Measurements from ENCODE around the gene OR10A3.
"Not testable (repeated sequence)": the region's sequence is repeated elsewhere in the genome, so short reads cannot be mapped to it uniquely, and the experiment has no call there.

OR10A3 gene

DNA sequence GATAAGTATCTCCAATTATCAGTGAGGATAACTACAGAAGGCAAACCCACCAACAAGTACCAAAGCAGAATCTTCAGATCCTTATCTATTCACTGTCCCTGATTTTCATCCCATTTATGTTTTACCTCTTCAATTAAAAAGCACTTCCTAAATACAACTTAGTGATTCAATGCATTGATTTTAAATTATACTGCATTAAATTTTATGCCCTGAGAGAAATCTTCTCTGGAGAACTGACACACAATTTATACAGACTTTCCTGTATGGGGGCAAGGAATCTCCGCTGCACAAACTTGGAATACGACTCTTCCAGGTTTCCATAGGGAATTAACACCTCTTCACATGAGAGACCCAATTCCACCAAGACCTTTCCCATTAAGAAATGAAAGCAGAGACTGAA lies at the start of gene OR10A3:
OR10A3 (minus strand) TSS at position 101 of the 400 bp plus-strand sequence. CDS start 2,188 bp downstream, outside the sequence.
- no peak for DNase-seq (ENCODE audit: low spot score in 2 of 2)
- in situ Hi-C loops (cut with MboI; ENCODE audit: low sequenced_read_pairs) = no loop called here
- Histone ChIP-seq H3K4me1 (no peaks in the 10 kb centered on the region), H3K4me3 (no peak within 1 kb of the TSS), H3K9me3 (no peaks in the 10 kb centered on the region), H3K27me3 (ENCODE audit: low read depth) (0 out of 2 replicates have a peak, but pooled peaks cover 3% of the 10 kb centered on the region), H3K36me3 (replicated peaks) (no peaks in the 10 kb centered on the region)

DNA sequence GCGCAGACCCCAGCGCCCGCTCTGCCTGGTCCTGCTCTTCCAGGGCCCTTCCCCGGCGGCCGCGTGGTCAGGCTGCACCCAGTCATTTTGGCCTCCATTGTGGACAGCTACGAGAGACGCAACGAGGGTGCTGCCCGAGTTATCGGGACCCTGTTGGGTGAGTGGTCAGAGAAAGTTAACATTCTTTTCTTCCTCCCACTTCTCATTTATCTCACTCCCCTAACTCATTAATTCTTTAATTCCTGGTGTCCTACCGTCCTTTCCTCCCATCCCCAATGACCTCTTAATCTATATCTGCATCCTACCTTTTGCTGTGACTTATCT lies 46.0 kb upstream of the OR10A3 start:
- Histone ChIP-seq H3K4me3 (peak overlapping the region; percentile 86), H3K36me3 (replicated peaks) (peaks cover 33% of the 10 kb centered on the region), H3K4me1 (peaks cover 14% of the 10 kb centered on the region)
- in situ Hi-C loops (cut with MboI; ENCODE audit: low sequenced_read_pairs); H3K27me3 ChIP-seq (ENCODE audit: low read depth); DNase-seq (ENCODE audit: low spot score in 2 of 2); H3K9me3 ChIP-seq: not testable (repeated sequence)

DNA sequence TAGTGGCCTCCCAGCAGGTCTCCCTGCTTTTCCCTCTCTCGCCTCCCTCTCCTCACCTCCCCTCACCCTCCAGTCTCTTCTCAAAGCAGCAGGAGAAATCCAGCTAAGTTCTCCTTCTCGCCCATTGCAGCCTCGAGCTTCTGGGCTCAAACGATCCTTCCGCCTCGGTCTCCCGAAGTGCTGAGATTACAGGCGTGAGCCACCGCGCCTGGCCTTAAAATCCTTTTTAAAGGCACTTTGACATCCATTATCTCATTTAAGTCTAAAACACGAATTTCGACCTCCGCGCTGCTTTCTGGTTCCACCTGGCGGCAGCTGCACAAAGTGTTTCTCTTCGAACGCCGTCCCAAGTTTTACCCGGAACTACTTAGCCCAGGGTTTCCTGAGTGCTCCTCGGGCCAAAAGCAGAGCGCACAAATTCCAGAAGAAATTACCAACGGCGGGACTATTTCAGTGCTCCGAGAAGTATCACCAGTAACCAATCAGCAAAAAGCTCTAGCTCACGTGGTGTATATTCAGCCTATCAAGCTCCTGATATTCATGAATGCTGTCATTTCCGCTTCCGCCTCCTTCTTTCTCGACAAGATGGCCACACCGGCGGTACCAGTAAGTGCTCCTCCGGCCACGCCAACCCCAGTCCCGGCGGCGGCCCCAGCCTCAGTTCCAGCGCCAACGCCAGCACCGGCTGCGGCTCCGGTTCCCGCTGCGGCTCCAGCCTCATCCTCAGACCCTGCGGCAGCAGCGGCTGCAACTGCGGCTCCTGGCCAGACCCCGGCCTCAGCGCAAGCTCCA lies 45.5 kb upstream of the OR10A3 start, which contains the start of gene EIF3F:
EIF3F (plus strand) TSS at position 570 of the 792 bp plus-strand sequence; CDS start at position 586, 16 bp downstream.
- Histone ChIP-seq H3K9me3 (no peaks in the 10 kb centered on the region), H3K4me3 (peak within 1 kb of the TSS; percentile 86), H3K4me1 (peaks cover 14% of the 10 kb centered on the region), H3K27me3 (ENCODE audit: low read depth) (no peaks in the 10 kb centered on the region), H3K36me3 (replicated peaks) (peaks cover 28% of the 10 kb centered on the region)
- peak; percentile 95 to 99 for DNase-seq (ENCODE audit: low spot score in 2 of 2)
- in situ Hi-C loops (cut with MboI; ENCODE audit: low sequenced_read_pairs) = no loop called here

DNA sequence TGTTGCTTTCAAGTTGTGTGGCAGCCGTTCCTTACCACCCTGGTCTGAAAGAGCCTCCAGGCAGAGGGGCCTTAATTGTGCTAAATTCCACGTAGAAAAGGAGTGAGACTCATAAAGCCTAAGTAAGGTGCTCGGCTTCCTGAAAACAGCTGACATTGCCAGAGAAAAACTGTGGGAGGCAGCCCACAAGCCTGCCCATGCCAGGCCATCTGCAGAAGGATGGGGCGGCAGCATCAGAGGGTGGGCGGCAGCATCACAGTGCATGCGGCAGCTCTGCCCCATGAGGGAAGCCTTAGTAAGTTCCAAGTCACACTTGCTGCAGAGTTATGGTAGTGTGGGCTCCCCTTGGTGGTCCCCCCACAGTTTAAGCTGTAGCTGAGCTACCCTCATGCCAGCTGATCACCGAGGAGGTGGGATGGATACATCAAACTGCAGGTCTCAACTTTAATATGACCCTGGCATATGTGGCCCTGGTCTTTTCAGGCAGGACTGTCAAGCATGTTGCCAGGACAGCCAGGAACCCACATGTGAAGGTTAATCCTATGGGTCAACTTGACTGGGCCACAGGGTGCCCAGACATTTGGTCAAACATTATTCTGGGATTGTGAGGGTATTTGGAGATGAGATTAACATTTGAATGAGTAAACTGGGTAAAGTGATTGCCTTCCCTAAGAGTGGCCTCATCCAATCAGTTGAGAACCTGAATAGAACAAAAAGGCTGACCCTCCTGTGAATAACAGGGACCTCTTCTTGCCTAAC lies 42.5 kb upstream of the OR10A3 start:
- in situ Hi-C loops (cut with MboI; ENCODE audit: low sequenced_read_pairs) = no loop called here
- Histone ChIP-seq H3K4me3 (no peak overlapping the region), H3K9me3 (no peaks in the 10 kb centered on the region), H3K27me3 (ENCODE audit: low read depth) (no peaks in the 10 kb centered on the region), H3K4me1 (peaks cover 14% of the 10 kb centered on the region), H3K36me3 (replicated peaks) (peaks cover 13% of the 10 kb centered on the region)
- DNase-seq (ENCODE audit: low spot score in 2 of 2) = no peak

GRCh38 chr11:7982582-7983119 lies 41.1 kb upstream of the OR10A3 start:
- no peak for DNase-seq (ENCODE audit: low spot score in 2 of 2)
- H3K9me3 ChIP-seq = no peaks in the 10 kb centered on the region
- H3K27me3 ChIP-seq (ENCODE audit: low read depth) = no peaks in the 10 kb centered on the region
- peaks cover 6% of the 10 kb centered on the region for H3K4me1 ChIP-seq
- H3K36me3 ChIP-seq (replicated peaks) = peaks cover 5% of the 10 kb centered on the region; the same call in 1 of the 2 replicates
- no peak overlapping the region for H3K4me3 ChIP-seq
- in situ Hi-C loops (cut with MboI; ENCODE audit: low sequenced_read_pairs) = no loop called here

DNA sequence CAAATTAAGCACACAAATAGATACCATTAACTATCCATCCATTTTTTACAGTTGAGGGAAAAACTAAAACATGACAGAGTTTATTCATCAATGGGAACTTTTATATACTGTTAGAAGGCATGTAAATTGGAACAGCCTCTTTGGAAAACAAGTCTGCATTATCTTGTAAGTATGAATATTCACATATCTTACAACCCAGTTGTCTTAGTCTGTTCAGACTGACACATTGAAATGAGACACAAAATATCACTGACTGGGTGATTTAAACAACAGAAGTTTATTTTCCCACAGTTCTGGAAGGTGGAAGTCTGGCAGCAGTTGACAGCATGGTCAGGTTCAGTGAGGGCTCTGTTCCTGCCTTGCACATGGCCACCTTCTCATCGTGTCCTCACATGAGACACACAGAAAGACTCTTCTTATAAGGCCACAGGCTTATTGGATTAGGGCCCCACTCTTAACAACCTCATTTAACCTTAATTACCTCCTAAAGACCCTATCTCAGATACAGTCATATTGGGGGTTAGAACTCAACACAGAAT lies 40.2 kb upstream of the OR10A3 start:
- Histone ChIP-seq H3K36me3 (replicated peaks) (no peaks in the 10 kb centered on the region), H3K4me3 (no peak overlapping the region), H3K9me3 (no peaks in the 10 kb centered on the region), H3K4me1 (peaks cover 12% of the 10 kb centered on the region), H3K27me3 (ENCODE audit: low read depth) (no peaks in the 10 kb centered on the region)
- in situ Hi-C loops (cut with MboI; ENCODE audit: low sequenced_read_pairs) = no loop called here
- no peak for DNase-seq (ENCODE audit: low spot score in 2 of 2)

DNA sequence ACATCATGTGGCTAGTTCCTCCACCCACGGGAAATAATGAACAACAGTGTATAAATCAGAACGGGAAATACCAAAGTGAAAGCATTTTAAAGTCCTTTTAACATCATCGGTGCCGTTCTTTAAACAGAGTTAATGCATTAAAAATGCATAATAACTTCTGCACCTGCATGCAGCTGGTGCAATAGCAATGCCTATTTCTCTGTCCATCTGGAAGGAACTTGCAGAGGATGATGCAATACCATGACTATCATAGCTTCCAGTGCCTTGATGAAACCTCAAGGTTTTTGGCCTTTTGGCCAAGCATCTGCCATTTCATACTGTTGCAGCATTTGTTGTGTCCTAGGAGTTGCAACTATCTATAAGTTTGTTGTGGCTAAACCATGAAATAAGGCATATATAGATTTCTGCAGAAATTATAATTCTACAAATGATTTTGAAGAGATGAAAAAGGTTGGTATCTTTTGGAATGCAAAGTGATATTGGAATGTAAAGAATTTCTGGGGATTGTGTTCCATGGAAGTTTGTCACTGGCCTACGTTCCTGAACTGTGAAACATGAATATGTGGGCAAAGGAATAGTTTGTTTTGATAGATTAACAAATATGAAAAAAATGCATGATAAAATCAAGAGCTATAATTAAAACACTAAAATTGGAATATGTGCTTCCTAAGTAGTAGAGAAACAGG lies 35.9 kb upstream of the OR10A3 start:
- in situ Hi-C loops (cut with MboI; ENCODE audit: low sequenced_read_pairs) = no loop called here
- no peak for DNase-seq (ENCODE audit: low spot score in 2 of 2)

DNA sequence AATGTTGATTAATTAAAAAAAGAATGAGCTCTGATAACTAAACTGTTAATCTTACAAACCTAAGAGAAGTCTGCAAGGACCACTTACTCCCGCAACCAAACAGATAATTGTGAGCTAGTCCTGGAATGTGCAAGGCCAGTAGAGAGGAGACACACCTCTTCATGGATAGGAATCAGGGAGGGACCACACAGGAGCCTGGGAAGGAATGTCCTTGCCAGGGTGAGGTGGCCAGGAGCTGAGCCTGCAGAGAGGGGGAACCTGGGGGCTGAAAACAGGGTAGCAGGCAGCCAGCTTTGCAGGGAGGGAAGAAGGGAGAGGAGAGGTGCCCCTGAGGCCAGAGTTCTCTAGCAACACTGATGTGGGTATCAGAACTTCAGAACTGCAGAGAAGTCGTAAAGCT lies 33.2 kb upstream of the OR10A3 start:
- no peak for DNase-seq (ENCODE audit: low spot score in 2 of 2)
- H3K4me3 ChIP-seq = no peak overlapping the region
- no peaks in the 10 kb centered on the region for H3K36me3 ChIP-seq (replicated peaks)
- H3K27me3 ChIP-seq (ENCODE audit: low read depth) = no peaks in the 10 kb centered on the region
- H3K4me1 ChIP-seq = peaks cover 7% of the 10 kb centered on the region
- H3K9me3 ChIP-seq = no peaks in the 10 kb centered on the region
- in situ Hi-C loops (cut with MboI; ENCODE audit: low sequenced_read_pairs) = no loop called here

More for the DNA sequence above, 35.9 kb upstream of the OR10A3 start:
- H3K9me3 ChIP-seq = no peaks in the 10 kb centered on the region
- no peak overlapping the region for H3K4me3 ChIP-seq
- no peaks in the 10 kb centered on the region for H3K27me3 ChIP-seq (ENCODE audit: low read depth)
- no peaks in the 10 kb centered on the region for H3K36me3 ChIP-seq (replicated peaks)
- peaks cover 7% of the 10 kb centered on the region for H3K4me1 ChIP-seq

DNA sequence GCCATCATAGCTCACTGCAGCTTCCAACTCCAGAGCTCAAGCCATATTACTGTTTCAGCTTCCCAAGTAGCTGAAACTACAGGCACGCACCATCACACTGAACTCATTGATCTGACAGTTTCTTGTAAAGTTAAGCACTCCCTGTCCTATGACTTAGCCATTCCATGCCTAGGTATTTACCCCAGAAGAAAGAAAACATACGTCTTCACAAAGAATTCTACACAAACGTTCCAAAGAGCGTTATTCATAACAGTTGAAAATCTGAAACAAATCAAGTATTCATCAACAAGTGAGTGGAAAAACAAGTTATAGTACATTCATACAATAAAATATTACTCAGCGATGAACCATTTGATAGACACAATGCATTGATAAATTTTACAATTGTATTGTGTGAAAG lies 31.5 kb upstream of the OR10A3 start:
- in situ Hi-C loops (cut with MboI; ENCODE audit: low sequenced_read_pairs) = no loop called here
- DNase-seq (ENCODE audit: low spot score in 2 of 2) = no peak

GRCh38 chr11:7971846-7972245 lies 30.3 kb upstream of the OR10A3 start:
- H3K27me3 ChIP-seq (ENCODE audit: low read depth) = no peaks in the 10 kb centered on the region
- in situ Hi-C loops (cut with MboI; ENCODE audit: low sequenced_read_pairs) = no loop called here
- no peaks in the 10 kb centered on the region; the same call in none of the 2 replicates for H3K4me1 ChIP-seq
- no peaks in the 10 kb centered on the region; the same call in 1 of the 2 replicates for H3K9me3 ChIP-seq
- H3K36me3 ChIP-seq (replicated peaks) = no peaks in the 10 kb centered on the region
- no peak for DNase-seq (ENCODE audit: low spot score in 2 of 2)
- H3K4me3 ChIP-seq = no peak overlapping the region

More for the DNA sequence above, 31.5 kb upstream of the OR10A3 start:
- Histone ChIP-seq H3K27me3 (ENCODE audit: low read depth) (no peaks in the 10 kb centered on the region), H3K36me3 (replicated peaks) (no peaks in the 10 kb centered on the region), H3K4me1 (peaks cover 7% of the 10 kb centered on the region), H3K9me3 (no peaks in the 10 kb centered on the region), H3K4me3 (no peak overlapping the region)

DNA sequence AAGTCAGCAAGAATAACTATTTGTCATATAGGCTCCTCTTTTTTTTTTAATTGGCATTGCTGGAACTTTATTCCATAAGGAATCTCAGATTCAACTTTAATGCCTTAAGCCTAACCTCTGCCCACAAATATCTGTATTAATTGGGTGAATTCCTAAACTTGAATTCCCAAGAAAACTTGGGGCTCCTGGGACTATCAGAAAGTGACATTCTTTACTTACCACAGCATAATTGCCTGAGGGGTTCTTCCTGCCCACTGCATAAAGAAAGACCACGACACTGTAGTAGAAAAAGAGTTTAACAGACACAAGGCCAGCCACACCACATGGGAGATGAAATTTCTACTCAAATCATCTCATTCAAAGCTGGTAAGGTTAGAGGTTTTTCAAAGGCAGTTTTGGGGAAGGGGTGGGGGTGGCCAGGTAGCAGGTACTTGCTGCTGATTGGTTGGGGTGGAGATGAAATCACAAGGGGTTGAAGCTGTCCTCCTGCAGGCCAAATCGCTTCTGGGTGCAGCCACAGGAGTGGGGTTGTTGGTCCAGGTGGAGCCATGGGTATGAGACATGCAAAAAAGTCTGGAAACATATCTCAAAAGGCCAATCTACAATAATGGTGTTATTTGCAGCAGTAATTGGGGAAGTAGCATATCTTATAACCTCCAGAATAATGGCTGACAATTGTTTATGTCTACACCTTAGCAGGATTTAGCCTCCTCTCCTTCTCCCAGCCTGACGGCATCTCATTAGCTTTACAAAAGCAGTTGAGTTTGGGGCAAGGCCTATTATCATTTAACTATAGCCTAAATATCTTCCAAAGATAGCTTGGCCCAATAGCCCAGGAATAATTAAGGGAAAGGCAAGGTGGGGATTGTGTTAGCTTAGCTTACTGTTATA lies 28.5 kb upstream of the OR10A3 start:
- Histone ChIP-seq H3K4me3 (no peak overlapping the region), H3K9me3 (no peaks in the 10 kb centered on the region; the same call in 1 of the 2 replicates), H3K4me1 (no peaks in the 10 kb centered on the region; the same call in none of the 2 replicates), H3K27me3 (ENCODE audit: low read depth) (no peaks in the 10 kb centered on the region), H3K36me3 (replicated peaks) (no peaks in the 10 kb centered on the region)
- no peak for DNase-seq (ENCODE audit: low spot score in 2 of 2)
- in situ Hi-C loops (cut with MboI; ENCODE audit: low sequenced_read_pairs) = no loop called here

GRCh38 chr11:7968686-7969085 lies 27.2 kb upstream of the OR10A3 start:
- in situ Hi-C loops (cut with MboI; ENCODE audit: low sequenced_read_pairs) = no loop called here
- no peak overlapping the region for H3K4me3 ChIP-seq
- DNase-seq (ENCODE audit: low spot score in 2 of 2) = no peak
- H3K36me3 ChIP-seq (replicated peaks) = no peaks in the 10 kb centered on the region
- no peaks in the 10 kb centered on the region for H3K27me3 ChIP-seq (ENCODE audit: low read depth)
- H3K4me1 ChIP-seq = no peaks in the 10 kb centered on the region; the same call in none of the 2 replicates
- no peaks in the 10 kb centered on the region; the same call in 1 of the 2 replicates for H3K9me3 ChIP-seq

Data from HAP-1 (cell line).